Stimulated activated CD4-positive, alpha-beta T cell treated with anti-CD3 and anti-CD28 coated beads, TNF-alpha, amount 100 ng/mL, for 48 hours (primary cell): ENCODE measurements around the gene FAM120B.

Source experiments
- DNase-seq, 3 donors: peaks; one replicate each; pipeline ENCODE4 v3.0.0-alpha.2; 2020; ENCODE audit warnings: low read depth in 3 of 3

FAM120B gene

GRCh38 chr6:170420791-170421776, 114.5 kb downstream of the FAM120B start:
- no peak for DNase-seq

GRCh38 chr6:170421921-170422320, 115.4 kb downstream of the FAM120B start:
- DNase-seq, result no peak

- no peak for DNase-seq
Observed at GRCh38 chr6:170423030-170423429, 116.5 kb downstream of the FAM120B start.

- no peak for DNase-seq
Observed at GRCh38 chr6:170423814-170424603, 117.5 kb downstream of the FAM120B start.

GRCh38 chr6:170424604-170425126, 118.1 kb downstream of the FAM120B start:
- DNase-seq, result no peak

GRCh38 chr6:170429450-170429849, 122.9 kb downstream of the FAM120B start:
- DNase-seq, result no peak

GRCh38 chr6:170433163-170434116, 126.9 kb downstream of the FAM120B start:
- no peak for DNase-seq

- no peak for DNase-seq
Observed at GRCh38 chr6:170434117-170434820, 127.7 kb downstream of the FAM120B start.

- no peak for DNase-seq
Observed at GRCh38 chr6:170434821-170435155, 128.2 kb downstream of the FAM120B start.

GRCh38 chr6:170435766-170436165, 129.2 kb downstream of the FAM120B start:
- DNase-seq, result no peak

GRCh38 chr6:170436209-170436809, 129.8 kb downstream of the FAM120B start:
- DNase-seq, result no peak

- DNase-seq, result no peak
Observed at GRCh38 chr6:170437719-170438401, 131.3 kb downstream of the FAM120B start.

GRCh38 chr6:170438402-170438753, 131.8 kb downstream of the FAM120B start:
- DNase-seq, result peak; percentile 18 to 54 (median 29)

GRCh38 chr6:170438861-170439260, 132.3 kb downstream of the FAM120B start:
- DNase-seq, result no peak

- DNase-seq, result no peak
Observed at GRCh38 chr6:170439366-170440361, 133.1 kb downstream of the FAM120B start.

GRCh38 chr6:170440437-170440836, 133.9 kb downstream of the FAM120B start:
- DNase-seq, result no peak

- DNase-seq, result no peak
Observed at GRCh38 chr6:170441316-170441715, 134.8 kb downstream of the FAM120B start.

GRCh38 chr6:170442596-170442995, 136.0 kb downstream of the FAM120B start:
- DNase-seq, result no peak
